Measurements from ENCODE around the gene SNX3. TPM values are rescaled to one million over a fixed set of nuclear protein-coding genes. Genes with fewer than 3 reads are reported as not detected.

Gene SNX3
- total RNA-seq, 4 donors from 2014 or later, result 96.5 to 155 (median 107) TPM

DNA sequence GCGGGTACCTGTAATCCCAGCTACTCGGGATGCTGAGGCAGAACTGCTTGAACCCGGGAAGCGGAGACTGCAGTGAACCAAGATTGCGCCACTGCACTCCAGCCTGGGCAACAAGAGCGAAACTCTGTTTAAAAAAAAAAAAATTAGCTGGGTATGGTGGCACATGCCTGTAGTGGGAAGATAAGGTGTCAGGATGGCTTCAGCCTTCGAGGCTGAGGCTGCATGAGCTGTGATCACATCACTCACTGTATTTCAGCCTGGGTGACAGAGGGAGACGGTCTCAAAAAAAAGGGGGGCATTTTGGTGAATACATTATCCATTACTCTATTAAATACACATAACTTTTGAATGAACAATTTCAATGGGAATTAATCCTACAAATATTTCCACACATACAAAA lies 32.4 kb downstream of the SNX3 start:
- Histone ChIP-seq H3K36me3 (peaks cover 0 to 17% (median 0%) of the 10 kb centered on the region in 3 donors), H3K27ac (no peak overlapping the region), H3K9me3 (no peaks in the 10 kb centered on the region), H3K4me1 (peaks cover 0 to 23% (median 0%) of the 10 kb centered on the region in 3 donors), H3K4me3 (no peak overlapping the region), H3K27me3 (no peaks in the 10 kb centered on the region)
- no peak for DNase-seq
- TF ChIP-seq, protein P1, sequence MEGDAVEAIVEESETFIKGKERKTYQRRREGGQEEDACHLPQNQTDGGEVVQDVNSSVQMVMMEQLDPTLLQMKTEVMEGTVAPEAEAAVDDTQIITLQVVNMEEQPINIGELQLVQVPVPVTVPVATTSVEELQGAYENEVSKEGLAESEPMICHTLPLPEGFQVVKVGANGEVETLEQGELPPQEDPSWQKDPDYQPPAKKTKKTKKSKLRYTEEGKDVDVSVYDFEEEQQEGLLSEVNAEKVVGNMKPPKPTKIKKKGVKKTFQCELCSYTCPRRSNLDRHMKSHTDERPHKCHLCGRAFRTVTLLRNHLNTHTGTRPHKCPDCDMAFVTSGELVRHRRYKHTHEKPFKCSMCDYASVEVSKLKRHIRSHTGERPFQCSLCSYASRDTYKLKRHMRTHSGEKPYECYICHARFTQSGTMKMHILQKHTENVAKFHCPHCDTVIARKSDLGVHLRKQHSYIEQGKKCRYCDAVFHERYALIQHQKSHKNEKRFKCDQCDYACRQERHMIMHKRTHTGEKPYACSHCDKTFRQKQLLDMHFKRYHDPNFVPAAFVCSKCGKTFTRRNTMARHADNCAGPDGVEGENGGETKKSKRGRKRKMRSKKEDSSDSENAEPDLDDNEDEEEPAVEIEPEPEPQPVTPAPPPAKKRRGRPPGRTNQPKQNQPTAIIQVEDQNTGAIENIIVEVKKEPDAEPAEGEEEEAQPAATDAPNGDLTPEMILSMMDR (IDR thresholded peaks at IDR 0.05), result no peak
- no peak for TF ChIP-seq POLR2A (IDR thresholded peaks at IDR 0.05)
- 94 to 98% methylated on average over 8 of the region's 8 CpGs for WGBS, 2 donors
- intact Hi-C loops (cut with DNase I), result no loop called here

DNA sequence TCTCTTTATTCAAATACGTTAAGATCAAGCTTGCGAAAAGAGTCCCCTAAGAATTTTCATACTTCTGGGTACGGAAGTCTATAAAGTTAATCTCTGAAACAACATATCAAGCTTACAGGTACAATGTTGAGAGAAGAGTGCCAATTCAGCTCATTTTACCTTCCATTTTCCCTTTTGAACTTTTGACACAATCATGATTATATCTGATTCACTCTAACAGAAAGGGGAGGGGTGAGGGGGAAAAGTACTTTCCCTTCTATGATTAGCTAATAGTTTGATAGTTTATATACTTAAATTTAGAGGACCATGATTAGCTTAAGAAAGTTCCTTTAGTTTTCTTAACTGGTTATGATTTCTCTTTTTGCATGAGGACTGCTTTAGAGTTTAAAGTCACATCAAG lies 33.5 kb downstream of the SNX3 start:
- Histone ChIP-seq H3K9me3 (no peaks in the 10 kb centered on the region), H3K36me3 (peaks cover 0 to 24% (median 0%) of the 10 kb centered on the region in 3 donors), H3K27me3 (no peaks in the 10 kb centered on the region), H3K27ac (no peak overlapping the region), H3K4me1 (peaks cover 0 to 23% (median 0%) of the 10 kb centered on the region in 3 donors), H3K4me3 (no peak overlapping the region)
- intact Hi-C loops (cut with DNase I), result no loop called here
- TF ChIP-seq POLR2A (IDR thresholded peaks at IDR 0.05), result no peak
- TF ChIP-seq, protein P1 (IDR thresholded peaks at IDR 0.05), result no peak
- no peak for DNase-seq
- WGBS, 2 donors, result 41 to 48% methylated on average over 3 of the region's 3 CpGs

DNA sequence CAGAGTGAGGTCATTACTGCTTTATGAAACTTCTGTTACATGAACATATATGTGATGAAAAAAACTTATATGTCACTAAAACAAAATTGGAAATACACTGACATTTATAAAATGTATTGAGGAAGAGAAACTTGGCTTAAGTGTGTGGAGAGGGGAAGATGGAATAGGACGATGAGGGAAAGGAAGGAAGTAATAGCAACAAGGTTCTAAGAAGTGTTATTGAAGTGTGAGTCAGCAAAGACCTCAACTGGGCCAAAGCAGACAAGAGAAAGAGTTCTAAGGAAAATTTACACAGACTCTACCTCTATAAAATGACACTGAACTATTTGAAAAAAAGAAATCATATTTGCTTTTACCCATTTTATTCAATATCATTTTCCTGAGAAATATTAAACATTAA lies 38.3 kb downstream of the SNX3 start:
- no peaks in the 10 kb centered on the region for H3K9me3 ChIP-seq
- no peak for DNase-seq
- H3K27me3 ChIP-seq, result no peaks in the 10 kb centered on the region
- WGBS, 2 donors, result 38 to 46% methylated on average over 1 of the region's 1 CpG
- H3K4me1 ChIP-seq, result peaks cover 0 to 10% (median 0%) of the 10 kb centered on the region in 3 donors
- no peak overlapping the region for H3K27ac ChIP-seq
- H3K4me3 ChIP-seq, result no peak overlapping the region
- TF ChIP-seq, protein P1 (IDR thresholded peaks at IDR 0.05), result no peak
- TF ChIP-seq POLR2A (IDR thresholded peaks at IDR 0.05), result no peak
- peaks cover 0 to 54% (median 0%) of the 10 kb centered on the region in 3 donors for H3K36me3 ChIP-seq
- intact Hi-C loops (cut with DNase I), result no loop called here

DNA sequence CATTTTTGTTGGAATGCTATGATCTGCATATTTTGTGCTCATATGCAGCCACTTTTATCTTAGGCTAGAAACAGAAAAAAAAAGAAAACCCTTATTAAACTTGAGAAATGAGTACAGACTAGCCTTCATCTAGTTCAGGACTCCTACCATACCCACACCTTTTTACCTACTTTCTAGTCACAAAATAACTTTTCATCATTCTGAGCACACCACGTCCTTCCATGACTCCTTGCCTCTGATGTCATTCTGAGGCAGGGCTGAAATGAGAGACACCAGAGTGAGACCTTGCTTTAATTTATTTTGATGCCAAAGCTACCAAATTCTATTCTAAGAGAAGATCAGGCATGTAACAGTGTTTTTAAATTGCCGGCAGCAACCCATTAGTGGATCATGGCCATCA lies 38.8 kb downstream of the SNX3 start:
- H3K4me3 ChIP-seq, result no peak overlapping the region
- H3K36me3 ChIP-seq, result peaks cover 0 to 59% (median 0%) of the 10 kb centered on the region in 3 donors
- H3K9me3 ChIP-seq, result no peaks in the 10 kb centered on the region
- intact Hi-C loops (cut with DNase I), result no loop called here
- peaks cover 0 to 5% (median 0%) of the 10 kb centered on the region in 3 donors for H3K4me1 ChIP-seq
- no peak for DNase-seq
- H3K27me3 ChIP-seq, result no peaks in the 10 kb centered on the region
- TF ChIP-seq POLR2A (IDR thresholded peaks at IDR 0.05), result no peak
- TF ChIP-seq, protein P1 (IDR thresholded peaks at IDR 0.05), result no peak
- WGBS, 2 donors, result 88 to 90% methylated on average over 2 of the region's 2 CpGs
- H3K27ac ChIP-seq, result no peak overlapping the region

DNA sequence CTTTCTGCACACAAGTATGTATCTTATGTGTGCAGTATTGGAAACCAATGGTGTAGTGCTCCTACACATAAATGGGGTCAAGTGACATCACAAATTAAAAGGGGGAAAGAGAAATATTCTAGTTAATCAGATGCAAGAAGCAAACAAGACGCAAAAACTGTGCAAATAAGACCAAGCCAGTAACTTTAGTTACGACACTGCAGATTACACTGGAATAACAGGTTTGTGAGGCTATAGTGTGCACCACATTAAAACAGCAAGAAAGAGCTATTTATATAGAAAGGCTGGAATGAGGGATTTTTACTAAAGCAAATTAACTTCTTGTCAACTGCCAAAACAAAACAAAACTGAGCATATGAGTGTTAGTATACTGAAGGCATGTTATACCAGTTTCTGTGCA lies 49.2 kb downstream of the SNX3 start:
- H3K36me3 ChIP-seq, result peaks cover 0 to 79% (median 4%) of the 10 kb centered on the region in 3 donors
- WGBS, 2 donors, result 45 to 83% methylated on average over 2 of the region's 2 CpGs
- H3K27ac ChIP-seq, result no peak overlapping the region
- intact Hi-C loops (cut with DNase I), result no loop called here
- no peak for DNase-seq
- TF ChIP-seq POLR2A (IDR thresholded peaks at IDR 0.05), result no peak
- TF ChIP-seq, protein P1 (IDR thresholded peaks at IDR 0.05), result no peak
- peaks cover 0 to 19% (median 0%) of the 10 kb centered on the region in 3 donors for H3K4me1 ChIP-seq
- no peak overlapping the region for H3K4me3 ChIP-seq
- no peaks in the 10 kb centered on the region for H3K27me3 ChIP-seq
- no peaks in the 10 kb centered on the region for H3K9me3 ChIP-seq

All from esophagus squamous epithelium (tissue), 5 donors.